Activated T-helper 17 cell treated with anti-CD3 and anti-CD28 coated beads, Interleukin-2, amount 50 U/mL, for 72 hours (primary cell): ENCODE results near the gene CTRB1. TPM values are rescaled to one million over a fixed set of nuclear protein-coding genes. Genes with fewer than 3 reads are reported as not detected.

Experiments
- ATAC-seq: fragments of 150-1000 bp; cut with Tn5 transposase; replicated peaks from 2 replicates; pipeline ENCODE4 v1.10.0; 2021; ENCODE audit warnings: mild to moderate bottlenecking, moderate library complexity
- H3K27ac Mint-ChIP-seq: one replicate; pipeline ENCODE4 v1.8.0; 2022; ENCODE audit warnings: mixed read lengths
- H3K27me3 Mint-ChIP-seq: one replicate; pipeline ENCODE4 v1.8.0; 2022; ENCODE audit warnings: mixed read lengths
- H3K36me3 Mint-ChIP-seq: one replicate; pipeline ENCODE4 v1.8.0; 2022; ENCODE audit warnings: low read depth, mild to moderate bottlenecking, mixed read lengths
- H3K4me1 Mint-ChIP-seq: one replicate; pipeline ENCODE4 v1.8.0; 2022; ENCODE audit warnings: mixed read lengths
- H3K4me3 Mint-ChIP-seq: one replicate; pipeline ENCODE4 v1.8.0; 2022; ENCODE audit warnings: mild to moderate bottlenecking, mixed read lengths
- H3K9me3 Mint-ChIP-seq: one replicate; pipeline ENCODE4 v1.8.0; 2022; ENCODE audit warnings: mixed read lengths
- total RNA-seq, 2 donors: library from RNA; stranded (reverse); gene quantifications; one replicate each; pipeline ENCODE4 v1.2.3, GENCODE V29; 2022

CTRB1 gene
- not detected for total RNA-seq

GRCh38 chr16:75218256-75219076 is at the start of gene CTRB1:
Gene CTRB1, plus strand, starts transcription at chr16:75218988. Its CDS starts 20 bp downstream, at chr16:75219008.
- ATAC-seq: peak; percentile 49
- peak within 1 kb of the TSS; percentile 85 for H3K4me3 Mint-ChIP-seq
- peak within 1 kb of the TSS; percentile 95 for H3K27ac Mint-ChIP-seq
- H3K4me1 Mint-ChIP-seq: peaks cover 11% of the 10 kb centered on the region
- H3K36me3 Mint-ChIP-seq: no peaks in the 10 kb centered on the region
- no peaks in the 10 kb centered on the region for H3K27me3 Mint-ChIP-seq
- no peaks in the 10 kb centered on the region for H3K9me3 Mint-ChIP-seq

- ATAC-seq: no peak
- H3K4me3 Mint-ChIP-seq: no peak overlapping the region
- H3K27me3 Mint-ChIP-seq: no peaks in the 10 kb centered on the region
- H3K36me3 Mint-ChIP-seq: peaks cover 74% of the 10 kb centered on the region
- no peaks in the 10 kb centered on the region for H3K4me1 Mint-ChIP-seq
- peaks cover 43% of the 10 kb centered on the region for H3K9me3 Mint-ChIP-seq
- no peak overlapping the region for H3K27ac Mint-ChIP-seq
Measured at GRCh38 chr16:75169899-75170405, 48.8 kb upstream of the CTRB1 start.

GRCh38 chr16:75172578-75172977 is 46.2 kb upstream of the CTRB1 start:
- no peak for ATAC-seq
- peaks cover 48% of the 10 kb centered on the region for H3K36me3 Mint-ChIP-seq
- no peaks in the 10 kb centered on the region for H3K27me3 Mint-ChIP-seq
- no peak overlapping the region for H3K4me3 Mint-ChIP-seq
- no peak overlapping the region for H3K27ac Mint-ChIP-seq
- peaks cover 42% of the 10 kb centered on the region for H3K9me3 Mint-ChIP-seq
- no peaks in the 10 kb centered on the region for H3K4me1 Mint-ChIP-seq

- Mint-ChIP-seq H3K36me3 (peaks cover 23% of the 10 kb centered on the region), H3K9me3 (peaks cover 26% of the 10 kb centered on the region), H3K4me3 (no peak overlapping the region), H3K27ac (no peak overlapping the region), H3K27me3 (no peaks in the 10 kb centered on the region), H3K4me1 (no peaks in the 10 kb centered on the region)
- no peak for ATAC-seq
Measured at GRCh38 chr16:75175074-75175473, 43.7 kb upstream of the CTRB1 start.

GRCh38 chr16:75176926-75177325 is 41.9 kb upstream of the CTRB1 start:
- no peaks in the 10 kb centered on the region for H3K4me1 Mint-ChIP-seq
- H3K4me3 Mint-ChIP-seq: no peak overlapping the region
- peaks cover 24% of the 10 kb centered on the region for H3K9me3 Mint-ChIP-seq
- no peak overlapping the region for H3K27ac Mint-ChIP-seq
- no peaks in the 10 kb centered on the region for H3K27me3 Mint-ChIP-seq
- no peak for ATAC-seq
- peaks cover 5% of the 10 kb centered on the region for H3K36me3 Mint-ChIP-seq

- H3K27me3 Mint-ChIP-seq: no peaks in the 10 kb centered on the region
- H3K4me3 Mint-ChIP-seq: no peak overlapping the region
- H3K9me3 Mint-ChIP-seq: peaks cover 8% of the 10 kb centered on the region
- H3K27ac Mint-ChIP-seq: no peak overlapping the region
- no peaks in the 10 kb centered on the region for H3K36me3 Mint-ChIP-seq
- ATAC-seq: peak; percentile 19
- no peaks in the 10 kb centered on the region for H3K4me1 Mint-ChIP-seq
Measured at GRCh38 chr16:75179208-75179607, 39.6 kb upstream of the CTRB1 start.

GRCh38 chr16:75181630-75182029 is 37.2 kb upstream of the CTRB1 start:
- Mint-ChIP-seq H3K36me3 (no peaks in the 10 kb centered on the region), H3K27me3 (no peaks in the 10 kb centered on the region), H3K27ac (no peak overlapping the region), H3K4me1 (no peaks in the 10 kb centered on the region), H3K9me3 (peaks cover 3% of the 10 kb centered on the region), H3K4me3 (no peak overlapping the region)
- no peak for ATAC-seq

- H3K36me3 Mint-ChIP-seq: no peaks in the 10 kb centered on the region
- no peak for ATAC-seq
- H3K9me3 Mint-ChIP-seq: no peaks in the 10 kb centered on the region
- peaks cover 3% of the 10 kb centered on the region for H3K27me3 Mint-ChIP-seq
- H3K4me1 Mint-ChIP-seq: no peaks in the 10 kb centered on the region
- no peak overlapping the region for H3K27ac Mint-ChIP-seq
- no peak overlapping the region for H3K4me3 Mint-ChIP-seq
Measured at GRCh38 chr16:75188832-75189477, 29.8 kb upstream of the CTRB1 start.

GRCh38 chr16:75189638-75190245 is 29.0 kb upstream of the CTRB1 start:
- no peak for ATAC-seq

GRCh38 chr16:75192606-75193264 is 26.1 kb upstream of the CTRB1 start:
- no peak for ATAC-seq
- no peak overlapping the region for H3K27ac Mint-ChIP-seq
- no peaks in the 10 kb centered on the region for H3K9me3 Mint-ChIP-seq
- no peak overlapping the region for H3K4me3 Mint-ChIP-seq
- H3K27me3 Mint-ChIP-seq: peaks cover 10% of the 10 kb centered on the region
- H3K4me1 Mint-ChIP-seq: no peaks in the 10 kb centered on the region
- H3K36me3 Mint-ChIP-seq: no peaks in the 10 kb centered on the region

More at GRCh38 chr16:75189638-75190245, 29.0 kb upstream of the CTRB1 start:
- Mint-ChIP-seq H3K27me3 (peaks cover 3% of the 10 kb centered on the region), H3K27ac (no peak overlapping the region), H3K9me3 (no peaks in the 10 kb centered on the region), H3K36me3 (no peaks in the 10 kb centered on the region), H3K4me3 (no peak overlapping the region), H3K4me1 (no peaks in the 10 kb centered on the region)

- ATAC-seq: no peak
Measured at GRCh38 chr16:75193265-75193650, 25.5 kb upstream of the CTRB1 start.

GRCh38 chr16:75193730-75194444 is 24.9 kb upstream of the CTRB1 start:
- H3K4me3 Mint-ChIP-seq: no peak overlapping the region
- no peaks in the 10 kb centered on the region for H3K9me3 Mint-ChIP-seq
- no peaks in the 10 kb centered on the region for H3K36me3 Mint-ChIP-seq
- H3K27ac Mint-ChIP-seq: no peak overlapping the region
- peaks cover 15% of the 10 kb centered on the region for H3K27me3 Mint-ChIP-seq
- ATAC-seq: no peak
- H3K4me1 Mint-ChIP-seq: no peaks in the 10 kb centered on the region

More at GRCh38 chr16:75193265-75193650, 25.5 kb upstream of the CTRB1 start:
- Mint-ChIP-seq H3K36me3 (no peaks in the 10 kb centered on the region), H3K27me3 (peaks cover 15% of the 10 kb centered on the region), H3K9me3 (no peaks in the 10 kb centered on the region), H3K27ac (no peak overlapping the region), H3K4me3 (no peak overlapping the region), H3K4me1 (no peaks in the 10 kb centered on the region)

GRCh38 chr16:75195811-75196790 is 22.7 kb upstream of the CTRB1 start:
- Mint-ChIP-seq H3K4me1 (peaks cover 7% of the 10 kb centered on the region), H3K9me3 (no peaks in the 10 kb centered on the region), H3K4me3 (no peak overlapping the region), H3K27ac (no peak overlapping the region), H3K36me3 (no peaks in the 10 kb centered on the region), H3K27me3 (peaks cover 15% of the 10 kb centered on the region)
- no peak for ATAC-seq
